Hepatocyte (in vitro differentiated cells): ENCODE data around the gene GPHN. TPM values are rescaled to one million over a fixed set of nuclear protein-coding genes. Genes with fewer than 3 reads are reported as not detected.

Source experiments
- DNase-seq: peaks from one replicate; pipeline ENCODE4 v3.0.0-alpha.2; 2016; ENCODE audit warnings: low spot score
- H2AFZ ChIP-seq: fragments of 200-600 bp; sonication (generic); 2 replicates; pipeline ENCODE4 v1.6.0; 2016; ENCODE audit warnings: antibody characterized with exemption, mild to moderate bottlenecking
- H3K27ac ChIP-seq: fragments of 200-600 bp; sonication (generic); 2 replicates; pipeline ENCODE4 v1.5.1; 2016; ENCODE audit warnings: mild to moderate bottlenecking
- H3K27me3 ChIP-seq: fragments of 200-600 bp; sonication (generic); 2 replicates; pipeline ENCODE4 v1.6.1; 2016
- H3K36me3 ChIP-seq: fragments of 200-600 bp; sonication (generic); replicated peaks from 2 replicates; pipeline ENCODE4 v1.5.1; 2016; ENCODE audit warnings: low read depth; ENCODE audit not compliant: insufficient read depth
- H3K4me1 ChIP-seq: fragments of 200-600 bp; sonication (generic); 2 replicates; pipeline ENCODE4 v1.5.1; 2016; ENCODE audit warnings: mild to moderate bottlenecking, moderate library complexity; ENCODE audit not compliant: insufficient read depth
- H3K4me2 ChIP-seq: fragments of 200-600 bp; sonication (generic); 2 replicates; pipeline ENCODE4 v1.6.0; 2016
- H3K4me3 ChIP-seq: fragments of 200-600 bp; sonication (generic); 2 replicates; pipeline ENCODE4 v1.5.1; 2016; ENCODE audit warnings: mild to moderate bottlenecking
- H3K79me2 ChIP-seq: fragments of 200-600 bp; sonication (generic); 2 replicates; pipeline ENCODE4 v1.6.0; 2017; ENCODE audit warnings: mild to moderate bottlenecking
- H3K9me2 ChIP-seq: fragments of 200-600 bp; sonication (generic); replicated peaks from 2 replicates; pipeline ENCODE4 v1.6.0; 2017; ENCODE audit warnings: mild to moderate bottlenecking; ENCODE audit not compliant: insufficient read depth
- H3K9me3 ChIP-seq: fragments of 200-600 bp; sonication (generic); 2 replicates; pipeline ENCODE4 v1.5.1; 2016; ENCODE audit warnings: low read depth, mild to moderate bottlenecking
- H4K20me1 ChIP-seq: fragments of 200-600 bp; sonication (generic); 2 replicates; pipeline ENCODE4 v1.6.0; 2016; ENCODE audit warnings: mild to moderate bottlenecking; ENCODE audit not compliant: insufficient read depth, poor library complexity, severe bottlenecking
- EZH2 ChIP-seq: fragments of 200-600 bp; sonication (generic); IDR thresholded peaks from 2 replicates; pipeline ENCODE4 v1.6.1; 2016; ENCODE audit warnings: antibody characterized with exemption, mild to moderate bottlenecking, borderline replicate concordance
- EZH2phosphoT487 ChIP-seq: fragments of 200-600 bp; sonication (generic); IDR thresholded peaks from one replicate; pipeline ENCODE4 v1.6.1; 2018; ENCODE audit warnings: antibody characterized with exemption, mild to moderate bottlenecking, low read depth, moderate library complexity; ENCODE audit not compliant: unreplicated experiment, severe bottlenecking
- WGBS: methylation state at CpG from one replicate; pipeline ENCODE4 v1.1.6; 2016; ENCODE audit warnings: low lambda C conversion rate; ENCODE audit errors: missing lambda C conversion rate; 5-methylcytosine and 5-hydroxymethylcytosine counted together
- polyA plus RNA-seq: library from polyadenylated mRNA; unstranded; fragments of >200 nt; fragmentation: Nextera tagmentation; extraction: Ambion mirVana; gene quantifications from 2 replicates; pipeline ENCODE4 v1.2.1, GENCODE V29; 2016
- total RNA-seq: library from RNA; depleted of rRNA; stranded (reverse); fragments of >200 nt; gene quantifications from 2 replicates; pipeline ENCODE4 v1.2.3, GENCODE V29; 2014
- TF ChIP-seq, protein P1 (sequence below): fragments of 200-600 bp; sonication (generic); IDR thresholded peaks from 2 replicates; pipeline ENCODE4 v1.5.1; 2016; ENCODE audit warnings: antibody characterized with exemption, mild to moderate bottlenecking; ENCODE audit not compliant: poor library complexity

Gene GPHN
- total and polyA plus RNA-seq, 2 experiments from 2014 or later: 9.3 to 10.7 TPM

DNA sequence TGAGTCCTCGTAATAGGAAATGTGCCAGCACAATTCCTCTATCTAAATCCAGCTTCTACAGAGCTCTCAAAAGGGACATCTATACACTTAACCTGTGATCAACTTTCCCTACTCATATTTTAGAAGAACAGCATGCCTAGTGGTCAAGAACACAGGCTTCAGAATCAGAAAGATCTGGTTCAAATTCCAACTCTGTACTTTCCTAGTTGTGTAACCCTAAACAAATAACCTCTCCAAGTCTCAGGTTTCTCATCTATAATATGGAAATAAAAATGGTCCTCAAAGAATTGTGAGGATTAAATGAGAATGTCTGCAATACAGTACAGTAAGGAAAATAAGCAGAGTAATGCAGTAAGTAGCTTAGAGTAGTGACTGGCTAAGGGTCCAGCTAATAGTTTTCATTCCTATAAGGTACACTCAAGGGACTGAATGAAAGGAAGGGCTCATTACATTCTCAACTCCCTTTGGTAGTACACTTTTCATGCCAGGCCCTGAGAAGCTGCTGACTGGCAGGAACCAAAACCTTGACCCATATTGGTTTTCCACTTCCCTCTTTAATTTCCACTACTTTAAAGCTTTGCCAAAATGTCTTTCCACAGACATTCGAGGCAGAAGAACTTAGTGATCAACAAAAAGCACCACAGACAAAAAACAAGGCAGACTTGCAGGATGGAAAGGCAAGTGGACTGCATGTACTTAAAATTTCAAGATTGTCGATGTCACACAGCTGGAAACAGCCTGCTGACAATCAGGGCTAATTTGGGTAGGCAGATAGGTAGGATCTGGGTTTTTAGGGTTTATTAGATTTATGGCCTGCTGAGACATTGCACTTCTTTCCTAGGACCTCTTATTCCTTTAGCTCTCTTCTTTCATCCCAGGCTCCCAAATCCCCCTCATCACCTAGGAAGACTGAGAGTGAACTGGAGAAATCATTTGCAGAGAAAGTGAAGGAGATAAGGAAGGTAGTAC lies 17.5 kb upstream of the GPHN start:
- Histone ChIP-seq H4K20me1 (no peaks in the 10 kb centered on the region), H3K4me3 (no peak overlapping the region), H3K27me3 (no peaks in the 10 kb centered on the region), H2AFZ (no peak overlapping the region), H3K4me1 (no peaks in the 10 kb centered on the region), H3K4me2 (no peak overlapping the region), H3K79me2 (no peaks in the 10 kb centered on the region), H3K36me3 (no peaks in the 10 kb centered on the region), H3K9me3 (no peaks in the 10 kb centered on the region), H3K9me2 (no peaks in the 10 kb centered on the region), H3K27ac (no peak overlapping the region)
- TF ChIP-seq EZH2phosphoT487: no peak
- TF ChIP-seq, protein P1, sequence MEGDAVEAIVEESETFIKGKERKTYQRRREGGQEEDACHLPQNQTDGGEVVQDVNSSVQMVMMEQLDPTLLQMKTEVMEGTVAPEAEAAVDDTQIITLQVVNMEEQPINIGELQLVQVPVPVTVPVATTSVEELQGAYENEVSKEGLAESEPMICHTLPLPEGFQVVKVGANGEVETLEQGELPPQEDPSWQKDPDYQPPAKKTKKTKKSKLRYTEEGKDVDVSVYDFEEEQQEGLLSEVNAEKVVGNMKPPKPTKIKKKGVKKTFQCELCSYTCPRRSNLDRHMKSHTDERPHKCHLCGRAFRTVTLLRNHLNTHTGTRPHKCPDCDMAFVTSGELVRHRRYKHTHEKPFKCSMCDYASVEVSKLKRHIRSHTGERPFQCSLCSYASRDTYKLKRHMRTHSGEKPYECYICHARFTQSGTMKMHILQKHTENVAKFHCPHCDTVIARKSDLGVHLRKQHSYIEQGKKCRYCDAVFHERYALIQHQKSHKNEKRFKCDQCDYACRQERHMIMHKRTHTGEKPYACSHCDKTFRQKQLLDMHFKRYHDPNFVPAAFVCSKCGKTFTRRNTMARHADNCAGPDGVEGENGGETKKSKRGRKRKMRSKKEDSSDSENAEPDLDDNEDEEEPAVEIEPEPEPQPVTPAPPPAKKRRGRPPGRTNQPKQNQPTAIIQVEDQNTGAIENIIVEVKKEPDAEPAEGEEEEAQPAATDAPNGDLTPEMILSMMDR: no peak
- no peak for TF ChIP-seq EZH2
- no peak for DNase-seq
- 73% methylated on average over 3 of the region's 3 CpGs for WGBS

GRCh38 chr14:66493750-66494149 lies 14.2 kb upstream of the GPHN start:
- no peak for DNase-seq
- Histone ChIP-seq H3K27me3 (no peaks in the 10 kb centered on the region), H3K79me2 (no peaks in the 10 kb centered on the region), H4K20me1 (no peaks in the 10 kb centered on the region), H3K9me2 (no peaks in the 10 kb centered on the region), H3K36me3 (no peaks in the 10 kb centered on the region), H2AFZ (no peak overlapping the region), H3K4me3 (no peak overlapping the region), H3K4me2 (no peak overlapping the region), H3K9me3 (no peaks in the 10 kb centered on the region), H3K27ac (no peak overlapping the region), H3K4me1 (no peaks in the 10 kb centered on the region)
- TF ChIP-seq, protein P1: no peak
- no peak for TF ChIP-seq EZH2phosphoT487
- no peak for TF ChIP-seq EZH2

GRCh38 chr14:66495218-66496098 lies 12.5 kb upstream of the GPHN start:
- Histone ChIP-seq H3K4me3 (no peak overlapping the region), H3K4me2 (peak overlapping the region; percentile 54), H3K27me3 (no peaks in the 10 kb centered on the region), H3K9me2 (no peaks in the 10 kb centered on the region), H3K36me3 (no peaks in the 10 kb centered on the region), H4K20me1 (no peaks in the 10 kb centered on the region), H2AFZ (peak overlapping the region; percentile 2), H3K79me2 (no peaks in the 10 kb centered on the region), H3K27ac (no peak overlapping the region), H3K9me3 (no peaks in the 10 kb centered on the region), H3K4me1 (no peaks in the 10 kb centered on the region)
- TF ChIP-seq EZH2phosphoT487: no peak
- TF ChIP-seq, protein P1: peak; percentile 88
- peak; percentile 70 for DNase-seq
- WGBS: 8% methylated on average over 4 of the region's 4 CpGs
